Large intestine (tissue), 3 donors: ENCODE measurements around the gene NHERF2. TPM values are rescaled to one million over a fixed set of nuclear protein-coding genes. Genes with fewer than 3 reads are reported as not detected.

Experiments used
- DNase-seq, 2 donors: peaks; one replicate each; pipeline versions ENCODE4 v3.0.0 to v3.0.0-alpha.2; 2013
- H3K27ac ChIP-seq: one replicate; pipeline ENCODE4 v1.5.1; 2013; ENCODE audit warnings: low read length
- H3K27me3 ChIP-seq: 2 replicates; pipeline ENCODE4 v1.6.1; 2013; ENCODE audit warnings: low read length; ENCODE audit not compliant: control insufficient read depth, insufficient read depth
- H3K36me3 ChIP-seq: 2 replicates; pipeline ENCODE4 v1.6.1; 2013; ENCODE audit warnings: low read length; ENCODE audit not compliant: control insufficient read depth, insufficient read depth
- H3K4me1 ChIP-seq: one replicate; pipeline ENCODE4 v1.6.1; 2013; ENCODE audit warnings: low read length; ENCODE audit not compliant: control insufficient read depth, insufficient read depth
- H3K4me3 ChIP-seq: one replicate; pipeline ENCODE4 v1.5.1; 2013; ENCODE audit warnings: low read length
- H3K9me3 ChIP-seq: one replicate; pipeline ENCODE4 v1.6.1; 2013; ENCODE audit warnings: mild to moderate bottlenecking, low read depth, low read length, moderate library complexity; ENCODE audit not compliant: control insufficient read depth
- WGBS: methylation state at CpG from one replicate; pipeline ENCODE4 v1.1.5; 2013; ENCODE audit warnings: low lambda C conversion rate; ENCODE audit not compliant: insufficient coverage; 5-methylcytosine and 5-hydroxymethylcytosine counted together
- polyA plus RNA-seq: library from polyadenylated mRNA; unstranded; fragments of 120-200 nt; gene quantifications from one replicate; pipeline ENCODE4 v1.2.1, GENCODE V29; 2013

NHERF2 gene
- polyA plus RNA-seq, 1 donor, result 32.3 TPM

- no peak for DNase-seq
Measured at GRCh38 chr16:2054543-2055245, 28.0 kb downstream of the NHERF2 start.

GRCh38 chr16:2056077-2056476 is 29.4 kb downstream of the NHERF2 start:
- peaks cover 79% of the 10 kb centered on the region for H3K36me3 ChIP-seq

More at GRCh38 chr16:2054543-2055245, 28.0 kb downstream of the NHERF2 start:
- no CpG with 5 or more reads among the region's 29 CpGs for WGBS
- Histone ChIP-seq H3K36me3 (peaks cover 75% of the 10 kb centered on the region), H3K4me1 (no peaks in the 10 kb centered on the region), H3K4me3 (no peak overlapping the region), H3K9me3 (no peaks in the 10 kb centered on the region), H3K27me3 (no peaks in the 10 kb centered on the region), H3K27ac (no peak overlapping the region)

GRCh38 chr16:2056681-2057407 is 30.1 kb downstream of the NHERF2 start:
- Histone ChIP-seq H3K9me3 (no peaks in the 10 kb centered on the region), H3K27me3 (no peaks in the 10 kb centered on the region), H3K4me1 (no peaks in the 10 kb centered on the region), H3K36me3 (peaks cover 80% of the 10 kb centered on the region), H3K4me3 (no peak overlapping the region), H3K27ac (no peak overlapping the region)
- WGBS, result no CpG with 5 or more reads among the region's 19 CpGs
- no peak for DNase-seq

More at GRCh38 chr16:2056077-2056476, 29.4 kb downstream of the NHERF2 start:
- no peaks in the 10 kb centered on the region for H3K9me3 ChIP-seq
- H3K27me3 ChIP-seq, result no peaks in the 10 kb centered on the region
- no CpG with 5 or more reads among the region's 15 CpGs for WGBS
- H3K27ac ChIP-seq, result no peak overlapping the region
- no peaks in the 10 kb centered on the region for H3K4me1 ChIP-seq
- DNase-seq, result no peak
- H3K4me3 ChIP-seq, result no peak overlapping the region

GRCh38 chr16:2057438-2057837 is 30.7 kb downstream of the NHERF2 start:
- Histone ChIP-seq H3K36me3 (peaks cover 80% of the 10 kb centered on the region), H3K4me1 (no peaks in the 10 kb centered on the region), H3K4me3 (no peak overlapping the region), H3K9me3 (no peaks in the 10 kb centered on the region), H3K27me3 (no peaks in the 10 kb centered on the region), H3K27ac (no peak overlapping the region)
- WGBS, result no CpG with 5 or more reads among the region's 10 CpGs
- no peak for DNase-seq

- Histone ChIP-seq H3K9me3 (no peaks in the 10 kb centered on the region), H3K27me3 (no peaks in the 10 kb centered on the region), H3K27ac (no peak overlapping the region), H3K4me1 (no peaks in the 10 kb centered on the region), H3K36me3 (peaks cover 78% of the 10 kb centered on the region), H3K4me3 (no peak overlapping the region)
- no peak for DNase-seq
- WGBS, result no CpG with 5 or more reads among the region's 13 CpGs
Measured at GRCh38 chr16:2058420-2058819, 31.7 kb downstream of the NHERF2 start.

- DNase-seq, result no peak
- Histone ChIP-seq H3K4me1 (no peaks in the 10 kb centered on the region), H3K27ac (no peak overlapping the region), H3K4me3 (no peak overlapping the region), H3K36me3 (peaks cover 78% of the 10 kb centered on the region), H3K27me3 (no peaks in the 10 kb centered on the region), H3K9me3 (no peaks in the 10 kb centered on the region)
- no CpG with 5 or more reads among the region's 10 CpGs for WGBS
Measured at GRCh38 chr16:2058872-2059271, 32.2 kb downstream of the NHERF2 start.

GRCh38 chr16:2060346-2060745 is 33.6 kb downstream of the NHERF2 start:
- Histone ChIP-seq H3K36me3 (peaks cover 72% of the 10 kb centered on the region), H3K9me3 (no peaks in the 10 kb centered on the region), H3K4me1 (no peaks in the 10 kb centered on the region), H3K27ac (no peak overlapping the region), H3K27me3 (no peaks in the 10 kb centered on the region), H3K4me3 (no peak overlapping the region)
- no peak for DNase-seq
- no CpG with 5 or more reads among the region's 17 CpGs for WGBS

GRCh38 chr16:2061023-2061422 is 34.3 kb downstream of the NHERF2 start:
- DNase-seq, result no peak
- Histone ChIP-seq H3K27me3 (no peaks in the 10 kb centered on the region), H3K9me3 (no peaks in the 10 kb centered on the region), H3K4me3 (no peak overlapping the region), H3K4me1 (no peaks in the 10 kb centered on the region), H3K27ac (no peak overlapping the region), H3K36me3 (peaks cover 78% of the 10 kb centered on the region)
- no CpG with 5 or more reads among the region's 18 CpGs for WGBS

- whole genome bisulfite sequencing, result no CpG with 5 or more reads among the region's 13 CpGs
- H3K9me3 ChIP-seq, result no peaks in the 10 kb centered on the region
- H3K4me1 ChIP-seq, result no peaks in the 10 kb centered on the region
- peaks cover 78% of the 10 kb centered on the region for H3K36me3 ChIP-seq
- DNase-seq, result no peak
- H3K4me3 ChIP-seq, result no peak overlapping the region
- no peaks in the 10 kb centered on the region for H3K27me3 ChIP-seq
- no peak overlapping the region for H3K27ac ChIP-seq
Measured at GRCh38 chr16:2061526-2061925, 34.8 kb downstream of the NHERF2 start.

GRCh38 chr16:2062801-2063200 is 36.1 kb downstream of the NHERF2 start:
- H3K9me3 ChIP-seq, result no peaks in the 10 kb centered on the region
- no peak for DNase-seq
- no peak overlapping the region for H3K4me3 ChIP-seq
- H3K36me3 ChIP-seq, result peaks cover 77% of the 10 kb centered on the region
- H3K4me1 ChIP-seq, result no peaks in the 10 kb centered on the region
- no peak overlapping the region for H3K27ac ChIP-seq
- no peaks in the 10 kb centered on the region for H3K27me3 ChIP-seq
- WGBS, result no CpG with 5 or more reads among the region's 28 CpGs
